ENCODE measurements around the gene ADM5. TPM values are rescaled to one million over a fixed set of nuclear protein-coding genes. Genes with fewer than 3 reads are reported as not detected.

Gene ADM5
- polyA plus RNA-seq, 1 of the 3 experiments (the other 2 are of a cell fraction) = 1.3 TPM

GRCh38 chr19:49683814-49684250 is 5.6 kb upstream of the ADM5 start:
- ChIA-PET POLR2A (no interaction called here), CTCF (interaction anchor here (0.6 to 2.0 kb wide), 3 partner anchors 11 to 137 kb away, joined by 3 to 7 read pairs (median 4); no protein-coding TSS in a partner anchor)
- H4K20me1 ChIP-seq (ENCODE audit: insufficient read depth) = peaks cover 46% of the 10 kb centered on the region
- 95% methylated on average over 18 of the region's 18 CpGs for WGBS (ENCODE audit: low lambda C conversion rate)
- H3K4me1 ChIP-seq (ENCODE audit: control insufficient read depth in 1 of 2, insufficient read depth in 2 of 2, low read depth in 1 of 2, low read length in 1 of 2) = peaks cover 16 to 18% of the 10 kb centered on the region in 2 experiments; a peak in 3 of 4 replicates
- H3K27me3 ChIP-seq (ENCODE audit: insufficient read depth) = no peaks in the 10 kb centered on the region
- H3K79me2 ChIP-seq (ENCODE audit: insufficient read depth) = peaks cover 44% of the 10 kb centered on the region
- H2AFZ ChIP-seq (ENCODE audit: low read depth) = no peak overlapping the region
- H3K4me2 ChIP-seq = no peak overlapping the region
- no peak for DNase-seq
- H3K9me3 ChIP-seq = no peaks in the 10 kb centered on the region
- peaks cover 15% of the 10 kb centered on the region for H3F3A ChIP-seq (replicated peaks; ENCODE audit: insufficient read depth)
- H3K27ac ChIP-seq (ENCODE audit: low read depth in 2 of 2, low read length in 1 of 2) = no peak overlapping the region; a peak in 1 of 4 replicates
- no peak for TF ChIP-seq MEF2A (IDR thresholded peaks at IDR 0.05; ENCODE audit: borderline replicate concordance, low read depth)
- TF ChIP-seq FOXJ3 (CRISPR knock-in tag; IDR thresholded peaks at IDR 0.05) = no peak
- no peak for TF ChIP-seq USF1 (IDR thresholded peaks at IDR 0.05; ENCODE audit: borderline replicate concordance, low read depth)
- H3K36me3 ChIP-seq (replicated peaks in 1 of 2; ENCODE audit: control insufficient read depth in 1 of 2, insufficient read depth in 2 of 2, low read length in 1 of 2) = peaks cover 35 to 57% of the 10 kb centered on the region in 2 experiments
- no peaks in the 10 kb centered on the region for H3K9me2 ChIP-seq
- H3K4me3 ChIP-seq (ENCODE audit: low read depth in 2 of 2, low read length in 1 of 2) = no peak overlapping the region
- H3K9ac ChIP-seq = no peak overlapping the region

GRCh38 chr19:49684251-49684982 is 5.0 kb upstream of the ADM5 start:
- Histone ChIP-seq H3F3A (replicated peaks; ENCODE audit: insufficient read depth) (peaks cover 15% of the 10 kb centered on the region), H3K36me3 (replicated peaks in 1 of 2; ENCODE audit: control insufficient read depth in 1 of 2, insufficient read depth in 2 of 2, low read length in 1 of 2) (peaks cover 35 to 57% of the 10 kb centered on the region in 2 experiments), H3K4me3 (ENCODE audit: low read depth in 2 of 2, low read length in 1 of 2) (no peak overlapping the region), H3K79me2 (ENCODE audit: insufficient read depth) (peaks cover 38% of the 10 kb centered on the region), H3K27me3 (ENCODE audit: insufficient read depth) (no peaks in the 10 kb centered on the region), H3K27ac (ENCODE audit: low read depth in 2 of 2, low read length in 1 of 2) (no peak overlapping the region), H2AFZ (ENCODE audit: low read depth) (no peak overlapping the region), H4K20me1 (ENCODE audit: insufficient read depth) (peaks cover 40% of the 10 kb centered on the region), H3K4me2 (no peak overlapping the region), H3K9ac (no peak overlapping the region), H3K4me1 (ENCODE audit: control insufficient read depth in 1 of 2, insufficient read depth in 2 of 2, low read depth in 1 of 2, low read length in 1 of 2) (peaks cover 15 to 19% of the 10 kb centered on the region in 2 experiments; a peak in 3 of 4 replicates), H3K9me3 (no peaks in the 10 kb centered on the region), H3K9me2 (no peaks in the 10 kb centered on the region)
- peak; percentile 68 for DNase-seq
- WGBS (ENCODE audit: low lambda C conversion rate) = 90% methylated on average over 29 of the region's 35 CpGs
- POLR2A ChIA-PET = no interaction called here
- CTCF ChIA-PET = interaction anchor here (0.6 to 2.0 kb wide), 4 partner anchors 8 to 138 kb away, joined by 3 to 7 read pairs (median 4); partner anchors contain the start of gene PRMT1
- TF ChIP-seq, protein P1, sequence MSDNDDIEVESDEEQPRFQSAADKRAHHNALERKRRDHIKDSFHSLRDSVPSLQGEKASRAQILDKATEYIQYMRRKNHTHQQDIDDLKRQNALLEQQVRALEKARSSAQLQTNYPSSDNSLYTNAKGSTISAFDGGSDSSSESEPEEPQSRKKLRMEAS (IDR thresholded peaks at IDR 0.05; ENCODE audit: low read depth) = no peak
- peak; percentile 50 for TF ChIP-seq CTCF (IDR thresholded peaks at IDR 0.05)
